Heart left ventricle (tissue), 16 donors: ENCODE data around the gene NDOR1. TPM values are rescaled to one million over a fixed set of nuclear protein-coding genes. Genes with fewer than 3 reads are reported as not detected.

Experiments
- ATAC-seq, 4 donors: fragments of 200-7000 bp; cut with Tn5 transposase; one replicate each; pipeline ENCODE4 v1.9.1; 2020 to 2022; ENCODE audit warnings: moderate library complexity in 4 of 4, mild to moderate bottlenecking in 3 of 4, moderate number of reproducible peaks in 1 of 4
- DNase-seq, 5 donors: peaks; one replicate each; pipeline ENCODE4 v3.0.0-alpha.2; 2020
- H3K27ac ChIP-seq, 12 donors: fragments of 200-600 bp; sonication (generic) in 4 of 12; one replicate each; pipeline versions ENCODE4 v1.5.0 to v1.8.0; 2016 to 2022; ENCODE audit warnings: mild to moderate bottlenecking in 2 of 12
- H3K27me3 ChIP-seq, 9 donors: fragments of 200-600 bp; sonication (generic) in 2 of 9; one replicate each; pipeline versions ENCODE4 v1.5.1 to v1.8.0; 2016 to 2022; ENCODE audit warnings: mild to moderate bottlenecking in 3 of 9
- H3K36me3 ChIP-seq, 9 donors: fragments of 200-600 bp; sonication (generic) in 2 of 9; one replicate each; pipeline versions ENCODE4 v1.5.0 to v1.8.0; 2018 to 2022; ENCODE audit warnings: mild to moderate bottlenecking in 2 of 9
- H3K4me1 ChIP-seq, 12 donors: fragments of 200-600 bp; sonication (generic) in 4 of 12; one replicate each; pipeline versions ENCODE4 v1.5.0 to v1.8.0; 2016 to 2022; ENCODE audit warnings: mild to moderate bottlenecking in 3 of 12
- H3K4me3 ChIP-seq, 12 donors: fragments of 200-600 bp; sonication (generic) in 4 of 12; one replicate each; pipeline versions ENCODE4 v1.5.0 to v1.8.0; 2017 to 2022; ENCODE audit warnings: mild to moderate bottlenecking in 9 of 12, moderate library complexity in 4 of 12
- H3K9me3 ChIP-seq, 12 donors: fragments of 200-600 bp; sonication (generic) in 4 of 12; one replicate each; pipeline versions ENCODE4 v1.5.0 to v1.8.0; 2016 to 2022; ENCODE audit warnings: mild to moderate bottlenecking in 1 of 12
- CTCF ChIP-seq, 12 donors: fragments of 200-600 bp; sonication (generic) in 4 of 12; IDR thresholded peaks; one replicate each; pipeline versions ENCODE4 v1.5.0 to v1.8.0; 2018 to 2022; ENCODE audit warnings: antibody characterized with exemption in 12 of 12, mild to moderate bottlenecking in 5 of 12
- POLR2A ChIP-seq, 2 donors: fragments of 450-650 bp; IDR thresholded peaks; one replicate each; pipeline ENCODE4 v1.6.1; 2017; ENCODE audit warnings: antibody characterized with exemption in 2 of 2, mild to moderate bottlenecking in 2 of 2, moderate library complexity in 2 of 2
- WGBS, 4 donors: extraction: QIAGEN DNeasy Blood & Tissue Kit in 2 of 4; methylation state at CpG; one replicate each; pipeline versions ENCODE4 v1.1.5 to v1.1.7; 2013 to 2018; 5-methylcytosine and 5-hydroxymethylcytosine counted together
- intact Hi-C, 10 donors: fragments of 100-400 bp; cut with DNase I; formaldehyde crosslinking; loops; one replicate each; pipeline versions ENCODE4 v1.11.1 to v1.14.2; 2022
- polyA plus RNA-seq, 2 donors: library from polyadenylated mRNA; stranded (reverse); fragments of 200-250 nt; gene quantifications; one replicate each; pipeline ENCODE4 v1.2.3, GENCODE V29; 2013
- total RNA-seq, 9 donors: library from RNA; depleted of rRNA in 2 of 9; stranded (reverse); fragments of >200 nt in 2 of 9; fragmentation: NEBNext Ultra II Directional in 3 of 9; extraction: Animal tissue kit (Norgen Biotek cat#: 25700) in 3 of 9; gene quantifications; one replicate each; pipeline versions ENCODE4 v1.1.0 to v1.2.4, GENCODE V29; 2016 to 2023
- donor health status: ischemic (EF 13 %, LVEDD 7.1; RV severe dilation, severe dysfunction).
- donor health status: healthy with polysubstance abuse.
- donor health status: DM: no; HTN: yes; CAD: no.
- donor health status: DM: no; HTN: no; CAD: no.
- donor health status: ischemic (EF 25% LVEDD 6.9; RV normal size, moderate dysfunction).
- donor health status: ischemic (EF 25% LVEDD 5.7; RV mildly dilated, moderate dysfunction).
- donor health status: healthy.
- donor health status: DM: yes; HTN: yes; CAD: no.
- donor health status: ischemic (EF 35%, LVEDD 5.7; RV mildly dilated, moderate dysfunction).
- donor health status: nonischemic (EF 11% LVEDD 7.7; RV severe dilation, severe dysfunction).
- donor health status: DM: yes; HTN: yes; CAD: no.
- donor health status: PGD.
- donor health status: ischemic (EF 29% LVEDD 5.4; RV normal size, mild dysfunction).
- donor health status: nonischemic (EF 23%, LVEDD 6.1; RV moderate dilation, normal function).

Gene NDOR1
- total and polyA plus RNA-seq, 11 donors: 4.5 to 9.6 (median 6.2) TPM

GRCh38 chr9:137183980-137184595, 21.4 kb upstream of the NDOR1 start:
- no peak for ATAC-seq

GRCh38 chr9:137184881-137185660, 20.4 kb upstream of the NDOR1 start:
- Histone ChIP-seq H3K27ac (no peak overlapping the region), H3K9me3 (no peaks in the 10 kb centered on the region), H3K4me1 (peaks cover 14 to 48% (median 30%) of the 10 kb centered on the region in 12 donors), H3K36me3 (peaks cover 0 to 73% (median 51%) of the 10 kb centered on the region in 9 donors), H3K4me3 (no peak overlapping the region), H3K27me3 (no peaks in the 10 kb centered on the region)
- no peak for TF ChIP-seq POLR2A (IDR thresholded peaks at IDR 0.05)
- no peak for TF ChIP-seq CTCF (IDR thresholded peaks at IDR 0.05)
- intact Hi-C loops: loop anchor here (5.0 to 10.0 kb wide), 5 partner anchors 37 to 70 kb away; partner anchors contain the start of genes CYSRT1 (in 4 of the 10), RNF224 (in 4 of the 10), RNF208 (in 2 of the 10) and DPP7 (in 1 of the 10)
- DNase-seq (no peak), ATAC-seq (no peak)
- 92 to 97% (median 94%) methylated on average over 14 to 48 of the region's 48 CpGs for WGBS, 4 donors

More at GRCh38 chr9:137183980-137184595, 21.4 kb upstream of the NDOR1 start:
- intact Hi-C loops: loop anchor here in 4 of 10 donors (10.0 kb wide), 2 partner anchors 59 to 69 kb away; partner anchors contain the start of gene DPP7 (in 1 of the 4)
- Histone ChIP-seq H3K4me1 (peaks cover 7 to 38% (median 20%) of the 10 kb centered on the region in 12 donors), H3K4me3 (no peak overlapping the region), H3K9me3 (no peaks in the 10 kb centered on the region), H3K27ac (no peak overlapping the region), H3K36me3 (peaks cover 0 to 75% (median 55%) of the 10 kb centered on the region in 9 donors), H3K27me3 (no peaks in the 10 kb centered on the region)
- 90 to 92% (median 91%) methylated on average over 26 to 27 of the region's 27 CpGs for WGBS, 4 donors
- no peak for DNase-seq
- no peak for TF ChIP-seq CTCF (IDR thresholded peaks at IDR 0.05)
- no peak for TF ChIP-seq POLR2A (IDR thresholded peaks at IDR 0.05)

GRCh38 chr9:137185921-137186320, 19.6 kb upstream of the NDOR1 start:
- Histone ChIP-seq H3K4me1 (peaks cover 18 to 57% (median 38%) of the 10 kb centered on the region in 12 donors), H3K9me3 (no peaks in the 10 kb centered on the region), H3K36me3 (peaks cover 0 to 73% (median 51%) of the 10 kb centered on the region in 9 donors), H3K27me3 (no peaks in the 10 kb centered on the region), H3K27ac (no peak overlapping the region), H3K4me3 (no peak overlapping the region)
- intact Hi-C loops: loop anchor here (5.0 to 10.0 kb wide), 5 partner anchors 36 to 71 kb away; partner anchors contain the start of genes CYSRT1 (in 4 of the 10), RNF224 (in 4 of the 10), RNF208 (in 2 of the 10) and DPP7 (in 1 of the 10)
- no peak for ATAC-seq
- WGBS, 4 donors: 91 to 98% (median 94%) methylated on average over 7 to 19 of the region's 19 CpGs
- no peak for DNase-seq
- no peak for TF ChIP-seq CTCF (IDR thresholded peaks at IDR 0.05)
- TF ChIP-seq POLR2A (IDR thresholded peaks at IDR 0.05): no peak

GRCh38 chr9:137186385-137186784, 19.1 kb upstream of the NDOR1 start:
- ATAC-seq (no peak), DNase-seq (no peak)
- Histone ChIP-seq H3K27me3 (no peaks in the 10 kb centered on the region), H3K4me3 (peak overlapping the region in 4 of 12 donors; percentile 4 to 100 (median 88)), H3K27ac (no peak overlapping the region), H3K36me3 (peaks cover 0 to 73% (median 50%) of the 10 kb centered on the region in 9 donors), H3K9me3 (no peaks in the 10 kb centered on the region), H3K4me1 (peaks cover 18 to 61% (median 41%) of the 10 kb centered on the region in 12 donors)
- intact Hi-C loops: loop anchor here (5.0 to 10.0 kb wide), 5 partner anchors 36 to 72 kb away; partner anchors contain the start of genes CYSRT1 (in 4 of the 10), RNF224 (in 4 of the 10), RNF208 (in 2 of the 10) and DPP7 (in 1 of the 10)
- WGBS, 4 donors: 64 to 89% (median 76%) methylated on average over 3 to 6 of the region's 6 CpGs
- no peak for TF ChIP-seq CTCF (IDR thresholded peaks at IDR 0.05)
- no peak for TF ChIP-seq POLR2A (IDR thresholded peaks at IDR 0.05)
